GM12878 (cell line): ENCODE data around the gene ZDHHC18. TPM values are rescaled to one million over a fixed set of nuclear protein-coding genes. Genes with fewer than 3 reads are reported as not detected.
A peak's percentile ranks its signal among the peaks of the same experiment; 100 is the strongest.

Experiments
- ATF7 ChIP-seq: fragments of 450-650 bp; IDR thresholded peaks from 2 replicates; pipeline ENCODE4 v1.6.1; 2016; ENCODE audit warnings: low read depth, mild to moderate bottlenecking
- CREB1 ChIP-seq: IDR thresholded peaks from 2 replicates; pipeline ENCODE4 v1.6.1; 2012; ENCODE audit warnings: low read depth, mild to moderate bottlenecking, inconsistent platforms
- MTA3 ChIP-seq: IDR thresholded peaks from 2 replicates; pipeline ENCODE4 v1.6.1; 2012; ENCODE audit warnings: low read length, inconsistent platforms, borderline replicate concordance
- MXI1 ChIP-seq: fragments of 150-350 bp; IDR thresholded peaks from 2 replicates; pipeline ENCODE4 v1.6.1; 2011; ENCODE audit warnings: low read depth, mild to moderate bottlenecking, inconsistent platforms, low read length, improper control_type of control experiment
- NR2C1 ChIP-seq: fragments of 450-650 bp; IDR thresholded peaks from 2 replicates; pipeline ENCODE4 v1.6.1; 2017; ENCODE audit warnings: antibody characterized with exemption, mild to moderate bottlenecking, moderate library complexity
- PAX8 ChIP-seq: fragments of 450-650 bp; IDR thresholded peaks from 2 replicates; pipeline ENCODE4 v1.6.1; 2017; ENCODE audit warnings: mild to moderate bottlenecking, moderate library complexity
- SIN3A ChIP-seq: IDR thresholded peaks from 2 replicates; pipeline ENCODE4 v1.6.1; 2012; ENCODE audit warnings: low read depth, low read length, improper control_type of control experiment
- ZNF24 ChIP-seq: fragments of 450-650 bp; IDR thresholded peaks from 2 replicates; pipeline ENCODE4 v1.6.1; 2017; ENCODE audit warnings: antibody characterized with exemption, mild to moderate bottlenecking
- ZNF384 ChIP-seq: IDR thresholded peaks from 2 replicates; pipeline ENCODE4 v1.6.1; 2012; ENCODE audit warnings: low read depth, mild to moderate bottlenecking, low read length, improper control_type of control experiment, borderline replicate concordance
- ZNF687 ChIP-seq: fragments of 450-650 bp; IDR thresholded peaks from 2 replicates; pipeline ENCODE4 v1.6.1; 2017; ENCODE audit warnings: mild to moderate bottlenecking, moderate library complexity
- polyA plus RNA-seq, 11 experiments: library from polyadenylated mRNA; depleted of rRNA in 4 of 11; unstranded in 6 of 11; stranded (reverse) in 5 of 11; fragments of >200 nt; fragmentation: Nextera tagmentation in 4 of 11; fragmentation: Illumina TruSeq in 1 of 11; extraction: Ambion mirVana in 4 of 11; extraction: Trizol in 1 of 11; gene quantifications; 1 replicate in 1 of 11; 2 replicates in 10 of 11; pipeline versions ENCODE4 v1.2.1 to v1.2.3, GENCODE V29; 2011 to 2016; ENCODE audit warnings: inconsistent platforms in 2 of 11, missing spikeins in 2 of 11, low read depth in 1 of 11
- total RNA-seq, 4 experiments: library from RNA; depleted of rRNA in 3 of 4; stranded (reverse); fragments of >200 nt in 3 of 4; fragmentation: Illumina TruSeq in 1 of 4; extraction: Trizol in 1 of 4; gene quantifications; 2 replicates each; pipeline versions ENCODE4 v1.2.1 to v1.2.3, GENCODE V29; 2013 to 2021
- TF ChIP-seq, protein P1 (sequence below): fragments of 450-650 bp; IDR thresholded peaks from 2 replicates; pipeline ENCODE4 v1.6.1; 2017; ENCODE audit warnings: low read depth, mild to moderate bottlenecking, moderate library complexity
- TF ChIP-seq, protein P2 (sequence below), 3 experiments: IDR thresholded peaks in 2 of 3; conservative IDR thresholded peaks in 1 of 3; 2 replicates each; pipeline ENCODE4 v1.5.1; 2011; ENCODE audit warnings: low read depth in 3 of 3, low read length in 3 of 3, mild to moderate bottlenecking in 3 of 3, control low read depth in 2 of 3, moderate library complexity in 2 of 3, inconsistent platforms in 1 of 3, mixed read lengths in 1 of 3; ENCODE audit not compliant: control insufficient read depth in 2 of 3, insufficient read depth in 1 of 3; ENCODE audit errors: extremely low read depth in 1 of 3
- TF ChIP-seq, protein P3 (sequence below): fragments of 450-650 bp; IDR thresholded peaks from 2 replicates; pipeline ENCODE4 v1.6.1; 2017; ENCODE audit warnings: mild to moderate bottlenecking, low read depth, inconsistent platforms; ENCODE audit not compliant: poor library complexity, severe bottlenecking
- TF ChIP-seq, protein P4 (sequence below): IDR thresholded peaks from 2 replicates; pipeline ENCODE4 v1.6.1; 2012; ENCODE audit warnings: low read depth, low read length, improper control_type of control experiment
- TF ChIP-seq, protein P5 (sequence below): IDR thresholded peaks from 2 replicates; pipeline ENCODE4 v1.6.1; 2011; ENCODE audit warnings: low read depth, low read length, improper control_type of control experiment, borderline replicate concordance

Gene ZDHHC18
- total and polyA plus RNA-seq, 10 of the 15 experiments (the other 5 are each of a cell fraction or from before 2014, with no cell fraction given), result 0.40 to 81.2 (median 21.3) TPM

GRCh38 chr1:26788836-26789611 lies 37.5 kb upstream of the ZDHHC18 start (continued):
- TF ChIP-seq ZNF687 (peak; percentile 49; the same call in 1 of the 2 replicates), PAX8 (no peak), ATF7 (0 out of 2 replicates have a peak, but pooled peaks have one; percentile 26), NR2C1 (0 out of 2 replicates have a peak, but pooled peaks have one; percentile 7), MXI1 (no peak), CREB1 (peak; percentile 48; the same call in 1 of the 2 replicates), ZNF384 (no peak), ZNF24 (0 out of 2 replicates have a peak, but pooled peaks have one; percentile 51), MTA3 (no peak; the same call in none of the 2 replicates), SIN3A (no peak)
- TF ChIP-seq, protein P1, sequence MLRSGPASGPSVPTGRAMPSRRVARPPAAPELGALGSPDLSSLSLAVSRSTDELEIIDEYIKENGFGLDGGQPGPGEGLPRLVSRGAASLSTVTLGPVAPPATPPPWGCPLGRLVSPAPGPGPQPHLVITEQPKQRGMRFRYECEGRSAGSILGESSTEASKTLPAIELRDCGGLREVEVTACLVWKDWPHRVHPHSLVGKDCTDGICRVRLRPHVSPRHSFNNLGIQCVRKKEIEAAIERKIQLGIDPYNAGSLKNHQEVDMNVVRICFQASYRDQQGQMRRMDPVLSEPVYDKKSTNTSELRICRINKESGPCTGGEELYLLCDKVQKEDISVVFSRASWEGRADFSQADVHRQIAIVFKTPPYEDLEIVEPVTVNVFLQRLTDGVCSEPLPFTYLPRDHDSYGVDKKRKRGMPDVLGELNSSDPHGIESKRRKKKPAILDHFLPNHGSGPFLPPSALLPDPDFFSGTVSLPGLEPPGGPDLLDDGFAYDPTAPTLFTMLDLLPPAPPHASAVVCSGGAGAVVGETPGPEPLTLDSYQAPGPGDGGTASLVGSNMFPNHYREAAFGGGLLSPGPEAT, result peak; percentile 50; the same call in 1 of the 2 replicates
- TF ChIP-seq, protein P2, sequence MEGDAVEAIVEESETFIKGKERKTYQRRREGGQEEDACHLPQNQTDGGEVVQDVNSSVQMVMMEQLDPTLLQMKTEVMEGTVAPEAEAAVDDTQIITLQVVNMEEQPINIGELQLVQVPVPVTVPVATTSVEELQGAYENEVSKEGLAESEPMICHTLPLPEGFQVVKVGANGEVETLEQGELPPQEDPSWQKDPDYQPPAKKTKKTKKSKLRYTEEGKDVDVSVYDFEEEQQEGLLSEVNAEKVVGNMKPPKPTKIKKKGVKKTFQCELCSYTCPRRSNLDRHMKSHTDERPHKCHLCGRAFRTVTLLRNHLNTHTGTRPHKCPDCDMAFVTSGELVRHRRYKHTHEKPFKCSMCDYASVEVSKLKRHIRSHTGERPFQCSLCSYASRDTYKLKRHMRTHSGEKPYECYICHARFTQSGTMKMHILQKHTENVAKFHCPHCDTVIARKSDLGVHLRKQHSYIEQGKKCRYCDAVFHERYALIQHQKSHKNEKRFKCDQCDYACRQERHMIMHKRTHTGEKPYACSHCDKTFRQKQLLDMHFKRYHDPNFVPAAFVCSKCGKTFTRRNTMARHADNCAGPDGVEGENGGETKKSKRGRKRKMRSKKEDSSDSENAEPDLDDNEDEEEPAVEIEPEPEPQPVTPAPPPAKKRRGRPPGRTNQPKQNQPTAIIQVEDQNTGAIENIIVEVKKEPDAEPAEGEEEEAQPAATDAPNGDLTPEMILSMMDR (IDR thresholded peaks at IDR 0.05 in 2 of 3, conservative IDR thresholded peaks at IDR 0.05 in 1 of 3; ENCODE audit: control insufficient read depth in 2 of 3, extremely low read depth in 1 of 3, insufficient read depth in 1 of 3, low read depth in 3 of 3, low read length in 3 of 3), result peak; percentile 90 to 99 (median 96); a peak in 5 of 6 replicates
- TF ChIP-seq, protein P3, sequence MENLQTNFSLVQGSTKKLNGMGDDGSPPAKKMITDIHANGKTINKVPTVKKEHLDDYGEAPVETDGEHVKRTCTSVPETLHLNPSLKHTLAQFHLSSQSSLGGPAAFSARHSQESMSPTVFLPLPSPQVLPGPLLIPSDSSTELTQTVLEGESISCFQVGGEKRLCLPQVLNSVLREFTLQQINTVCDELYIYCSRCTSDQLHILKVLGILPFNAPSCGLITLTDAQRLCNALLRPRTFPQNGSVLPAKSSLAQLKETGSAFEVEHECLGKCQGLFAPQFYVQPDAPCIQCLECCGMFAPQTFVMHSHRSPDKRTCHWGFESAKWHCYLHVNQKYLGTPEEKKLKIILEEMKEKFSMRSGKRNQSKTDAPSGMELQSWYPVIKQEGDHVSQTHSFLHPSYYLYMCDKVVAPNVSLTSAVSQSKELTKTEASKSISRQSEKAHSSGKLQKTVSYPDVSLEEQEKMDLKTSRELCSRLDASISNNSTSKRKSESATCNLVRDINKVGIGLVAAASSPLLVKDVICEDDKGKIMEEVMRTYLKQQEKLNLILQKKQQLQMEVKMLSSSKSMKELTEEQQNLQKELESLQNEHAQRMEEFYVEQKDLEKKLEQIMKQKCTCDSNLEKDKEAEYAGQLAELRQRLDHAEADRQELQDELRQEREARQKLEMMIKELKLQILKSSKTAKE, result peak; percentile 57
- TF ChIP-seq, protein P4, sequence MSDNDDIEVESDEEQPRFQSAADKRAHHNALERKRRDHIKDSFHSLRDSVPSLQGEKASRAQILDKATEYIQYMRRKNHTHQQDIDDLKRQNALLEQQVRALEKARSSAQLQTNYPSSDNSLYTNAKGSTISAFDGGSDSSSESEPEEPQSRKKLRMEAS, result no peak
- TF ChIP-seq, protein P5, sequence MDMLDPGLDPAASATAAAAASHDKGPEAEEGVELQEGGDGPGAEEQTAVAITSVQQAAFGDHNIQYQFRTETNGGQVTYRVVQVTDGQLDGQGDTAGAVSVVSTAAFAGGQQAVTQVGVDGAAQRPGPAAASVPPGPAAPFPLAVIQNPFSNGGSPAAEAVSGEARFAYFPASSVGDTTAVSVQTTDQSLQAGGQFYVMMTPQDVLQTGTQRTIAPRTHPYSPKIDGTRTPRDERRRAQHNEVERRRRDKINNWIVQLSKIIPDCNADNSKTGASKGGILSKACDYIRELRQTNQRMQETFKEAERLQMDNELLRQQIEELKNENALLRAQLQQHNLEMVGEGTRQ, result no peak
